ENCODE data around the gene HS2ST1. TPM values are rescaled to one million over a fixed set of nuclear protein-coding genes. Genes with fewer than 3 reads are reported as not detected.

HS2ST1 gene
- total RNA-seq, 1 donor from 2014 or later: 19.0 TPM

- Histone ChIP-seq H3K27me3 (ENCODE audit: control insufficient read depth, insufficient read depth, low read length) (no peaks in the 10 kb centered on the region), H3K4me3 (ENCODE audit: low read depth, low read length) (no peak overlapping the region), H3K36me3 (ENCODE audit: control insufficient read depth, insufficient read depth, low read length) (no peaks in the 10 kb centered on the region)
- no peak for FAIRE-seq
- TF ChIP-seq CTCF (IDR thresholded peaks at IDR 0.05; ENCODE audit: insufficient read depth, low read length, severe bottlenecking): no peak
- no peak for DNase-seq (ENCODE audit: low read depth)
These were observed 230.5 kb downstream of the HS2ST1 start for GRCh38 chr1:87144981-87145380.

- no peak for TF ChIP-seq CTCF (IDR thresholded peaks at IDR 0.05; ENCODE audit: insufficient read depth, low read length, severe bottlenecking)
- H3K36me3 ChIP-seq (ENCODE audit: control insufficient read depth, insufficient read depth, low read length): no peaks in the 10 kb centered on the region
- H3K27me3 ChIP-seq (ENCODE audit: control insufficient read depth, insufficient read depth, low read length): no peaks in the 10 kb centered on the region
- DNase-seq (ENCODE audit: low read depth) (no peak), FAIRE-seq (no peak)
- no peak overlapping the region for H3K4me3 ChIP-seq (ENCODE audit: low read depth, low read length)
These were observed 232.1 kb downstream of the HS2ST1 start for GRCh38 chr1:87146538-87146937.

- no peak for TF ChIP-seq CTCF (IDR thresholded peaks at IDR 0.05; ENCODE audit: insufficient read depth, low read length, severe bottlenecking)
- Histone ChIP-seq H3K4me3 (ENCODE audit: low read depth, low read length) (no peak overlapping the region), H3K27me3 (ENCODE audit: control insufficient read depth, insufficient read depth, low read length) (no peaks in the 10 kb centered on the region), H3K36me3 (ENCODE audit: control insufficient read depth, insufficient read depth, low read length) (no peaks in the 10 kb centered on the region)
- no peak for FAIRE-seq
- no peak for DNase-seq (ENCODE audit: low read depth)
These were observed 232.6 kb downstream of the HS2ST1 start for GRCh38 chr1:87146986-87147385.

GRCh38 chr1:87147851-87148250 lies 233.4 kb downstream of the HS2ST1 start:
- H3K4me3 ChIP-seq (ENCODE audit: low read depth, low read length): no peak overlapping the region
- no peak for FAIRE-seq
- no peak for TF ChIP-seq CTCF (IDR thresholded peaks at IDR 0.05; ENCODE audit: insufficient read depth, low read length, severe bottlenecking)

GRCh38 chr1:87148661-87149060 lies 234.2 kb downstream of the HS2ST1 start:
- no peaks in the 10 kb centered on the region for H3K27me3 ChIP-seq (ENCODE audit: control insufficient read depth, insufficient read depth, low read length)
- H3K4me3 ChIP-seq (ENCODE audit: low read depth, low read length): no peak overlapping the region
- FAIRE-seq (no peak), DNase-seq (ENCODE audit: low read depth) (no peak)
- H3K36me3 ChIP-seq (ENCODE audit: control insufficient read depth, insufficient read depth, low read length): no peaks in the 10 kb centered on the region
- TF ChIP-seq CTCF (IDR thresholded peaks at IDR 0.05; ENCODE audit: insufficient read depth, low read length, severe bottlenecking): no peak

More at GRCh38 chr1:87147851-87148250, 233.4 kb downstream of the HS2ST1 start:
- Histone ChIP-seq H3K36me3 (ENCODE audit: control insufficient read depth, insufficient read depth, low read length) (no peaks in the 10 kb centered on the region), H3K27me3 (ENCODE audit: control insufficient read depth, insufficient read depth, low read length) (no peaks in the 10 kb centered on the region)
- DNase-seq (ENCODE audit: low read depth): no peak
